T-cell (primary cell): ENCODE measurements around the gene ADCY5. TPM values are rescaled to one million over a fixed set of nuclear protein-coding genes. Genes with fewer than 3 reads are reported as not detected.

Experiments
- ATAC-seq, 4 experiments: fragments of 200-7000 bp in 3 of 4; fragments of 150-1000 bp in 1 of 4; cut with Tn5 transposase; replicated peaks in 1 of 4; 1 replicate in 3 of 4; 2 replicates in 1 of 4; pipeline ENCODE4 v1.10.0; 2021; ENCODE audit warnings: moderate library complexity in 3 of 4, mild to moderate bottlenecking in 2 of 4, moderate number of reproducible peaks in 1 of 4
- CTCF ChIA-PET, 2 donors: fragments of 300-600 bp; sonication (Branson Sonifier 250); formaldehyde crosslinking; loops; one replicate each; lab custom pipeline; 2022; ENCODE audit warnings: antibody characterized with exemption in 2 of 2; lab: Charles Lee
- POLR2A ChIA-PET, 2 donors: fragments of 300-600 bp; sonication (Branson Sonifier 250); formaldehyde crosslinking; loops; one replicate each; lab custom pipeline; 2022; ENCODE audit warnings: antibody characterized with exemption in 2 of 2; lab: Charles Lee
- DNase-seq, 35 experiments: peaks; one replicate each; pipeline versions ENCODE4 v3.0.0 to v3.0.0-alpha.2; 2013 to 2023
- H3K27ac ChIP-seq: one replicate; pipeline ENCODE4 v1.5.1; 2013; ENCODE audit warnings: low read length
- H3K27me3 ChIP-seq, 2 experiments: replicated peaks in 1 of 2; 1 replicate in 1 of 2; 2 replicates in 1 of 2; pipeline versions ENCODE4 v1.6.1 to v1.7.0; 2013; ENCODE audit warnings: low read length in 1 of 2, mixed read lengths in 1 of 2; ENCODE audit not compliant: control insufficient read depth in 2 of 2, insufficient read depth in 2 of 2; ENCODE audit errors: extremely low read depth in 1 of 2
- H3K36me3 ChIP-seq, 2 donors: 1 replicate in 1 of 2; 2 replicates in 1 of 2; pipeline versions ENCODE4 v1.6.1 to v1.7.0; 2013; ENCODE audit warnings: low read length in 1 of 2; ENCODE audit not compliant: control insufficient read depth in 2 of 2, insufficient read depth in 1 of 2; ENCODE audit errors: extremely low read depth in 1 of 2
- H3K4me1 ChIP-seq, 2 experiments: 1 replicate in 1 of 2; 2 replicates in 1 of 2; pipeline versions ENCODE4 v1.6.1 to v1.7.0; 2013; ENCODE audit warnings: low read length in 2 of 2, mixed read lengths in 1 of 2; ENCODE audit not compliant: insufficient read depth in 2 of 2, control insufficient read depth in 1 of 2; ENCODE audit errors: extremely low read depth in 1 of 2
- H3K4me3 ChIP-seq, 2 donors: 1 replicate in 1 of 2; 2 replicates in 1 of 2; pipeline versions ENCODE4 v1.5.1 to v1.7.0; 2013; ENCODE audit warnings: mild to moderate bottlenecking in 2 of 2, low read length in 1 of 2, moderate library complexity in 1 of 2; ENCODE audit not compliant: control insufficient read depth in 1 of 2; ENCODE audit errors: extremely low read depth in 1 of 2
- H3K9me3 ChIP-seq: 2 replicates; pipeline ENCODE4 v1.7.0; 2013
- H3K27ac Mint-ChIP-seq, 2 donors: one replicate each; pipeline ENCODE4 v1.8.0; 2020 to 2021; ENCODE audit warnings: mild to moderate bottlenecking in 2 of 2, mixed read lengths in 2 of 2
- H3K27me3 Mint-ChIP-seq, 2 donors: one replicate each; pipeline ENCODE4 v1.8.0; 2021 to 2022; ENCODE audit warnings: mixed read lengths in 2 of 2
- H3K36me3 Mint-ChIP-seq: one replicate; pipeline ENCODE4 v1.8.0; 2021; ENCODE audit warnings: mixed read lengths
- H3K4me1 Mint-ChIP-seq, 3 donors: one replicate each; pipeline ENCODE4 v1.8.0; 2020 to 2022; ENCODE audit warnings: mixed read lengths in 3 of 3, mild to moderate bottlenecking in 1 of 3
- H3K4me3 Mint-ChIP-seq, 3 donors: one replicate each; pipeline ENCODE4 v1.8.0; 2020 to 2022; ENCODE audit warnings: mild to moderate bottlenecking in 3 of 3, mixed read lengths in 3 of 3, moderate library complexity in 3 of 3
- H3K9me3 Mint-ChIP-seq, 3 donors: one replicate each; pipeline ENCODE4 v1.8.0; 2020 to 2022; ENCODE audit warnings: mixed read lengths in 3 of 3
- WGBS: methylation state at CpG from one replicate; pipeline ENCODE4 v1.1.5; 2013; ENCODE audit warnings: missing lambda C conversion rate; ENCODE audit not compliant: insufficient coverage; 5-methylcytosine and 5-hydroxymethylcytosine counted together
- total RNA-seq, 35 experiments: library from RNA in 6 of 35; stranded (reverse) in 6 of 35; fragments of 120-200 nt in 1 of 35; gene quantifications; one replicate each; pipeline versions ENCODE4 v1.2.1 to v1.2.4 and lab custom pipeline; 2013 to 2026

ADCY5 gene
- total RNA-seq, 5 donors from 2014 or later (not counting 1 experiment from before 2014, with no cell fraction given): 0.23 TPM; not detected in 4

GRCh38 chr3:123361071-123361470, 87.8 kb downstream of the ADCY5 start:
- H3K27me3 ChIP-seq: peaks cover 2 to 18% of the 10 kb centered on the region in 2 experiments
- DNase-seq (no peak), ATAC-seq (no peak)
- no peak overlapping the region for H3K27ac ChIP-seq
- Mint-ChIP-seq H3K27ac (no peak overlapping the region), H3K4me1 (no peaks in the 10 kb centered on the region), H3K9me3 (no peaks in the 10 kb centered on the region), H3K4me3 (no peak overlapping the region), H3K36me3 (no peaks in the 10 kb centered on the region), H3K27me3 (peaks cover 12 to 23% of the 10 kb centered on the region in 2 donors)
- no peak overlapping the region for H3K4me3 ChIP-seq
- 92% methylated on average over 3 of the region's 4 CpGs for WGBS
- H3K9me3 ChIP-seq: no peaks in the 10 kb centered on the region
- CTCF ChIA-PET: interaction anchor here in 1 of 2 donors (0.6 kb wide), 1 partner anchor 1345 kb away, joined by 3 read pairs; no protein-coding TSS in a partner anchor
- no peaks in the 10 kb centered on the region for H3K36me3 ChIP-seq
- POLR2A ChIA-PET: no interaction called here
- no peaks in the 10 kb centered on the region for H3K4me1 ChIP-seq

DNA sequence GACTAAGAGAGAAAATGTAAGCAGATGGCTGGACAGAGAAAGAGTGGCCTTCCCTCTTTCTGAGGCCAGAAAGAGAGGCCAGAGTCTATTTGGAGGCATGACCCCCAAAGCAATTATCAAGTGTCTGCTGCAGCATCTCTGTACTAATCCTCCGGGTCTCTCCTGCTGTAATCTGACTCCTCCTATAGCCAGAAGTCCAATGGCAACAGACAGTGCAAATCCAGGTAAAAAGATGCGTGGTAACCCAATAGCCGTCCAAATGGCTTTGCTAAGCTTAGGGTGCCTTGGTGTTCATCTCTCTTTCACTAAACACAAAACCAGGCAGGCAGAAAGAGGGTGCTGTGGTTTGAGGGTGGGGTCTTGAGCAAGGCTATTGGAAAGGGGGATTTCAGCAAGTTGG, 91.6 kb downstream of the ADCY5 start:
- peaks cover 0 to 29% of the 10 kb centered on the region in 2 experiments for H3K27me3 ChIP-seq
- Mint-ChIP-seq H3K9me3 (peaks cover 0 to 9% (median 0%) of the 10 kb centered on the region in 3 donors), H3K27me3 (peaks cover 12 to 16% of the 10 kb centered on the region in 2 donors), H3K27ac (no peak overlapping the region), H3K4me1 (no peaks in the 10 kb centered on the region), H3K4me3 (no peak overlapping the region), H3K36me3 (no peaks in the 10 kb centered on the region)
- POLR2A ChIA-PET: no interaction called here
- H3K27ac ChIP-seq: no peak overlapping the region
- ATAC-seq: no peak
- no peaks in the 10 kb centered on the region for H3K36me3 ChIP-seq
- CTCF ChIA-PET: interaction anchor here in 1 of 2 donors (0.6 kb wide), 1 partner anchor 309 kb away, joined by 3 read pairs; no protein-coding TSS in a partner anchor
- no peak for DNase-seq
- no peaks in the 10 kb centered on the region for H3K4me1 ChIP-seq
- no peak overlapping the region for H3K4me3 ChIP-seq
- WGBS: no CpG with 5 or more reads among the region's 3 CpGs
- no peaks in the 10 kb centered on the region for H3K9me3 ChIP-seq

DNA sequence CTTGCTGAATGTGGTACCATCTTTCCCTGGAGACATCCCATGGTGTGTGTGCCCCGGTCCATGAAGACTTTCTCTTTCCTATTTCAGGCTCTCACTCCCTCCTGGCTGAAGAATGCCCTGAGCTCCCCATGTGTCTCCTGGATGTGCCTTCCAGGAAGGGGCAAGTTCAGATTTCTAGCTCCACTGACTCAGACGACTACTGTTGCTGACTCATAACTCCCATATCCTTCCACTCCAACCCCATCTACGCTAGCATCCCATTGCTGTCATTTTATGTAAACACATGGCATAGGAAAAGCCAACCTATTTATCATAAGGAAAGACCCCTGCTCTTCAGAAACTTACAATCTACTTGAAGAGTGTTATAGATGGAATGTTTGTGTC, 95.0 kb downstream of the ADCY5 start:
- no peak for DNase-seq
- Mint-ChIP-seq H3K27me3 (peaks cover 27 to 34% of the 10 kb centered on the region in 2 donors), H3K27ac (no peak overlapping the region), H3K4me1 (no peaks in the 10 kb centered on the region), H3K9me3 (peaks cover 0 to 9% (median 0%) of the 10 kb centered on the region in 3 donors), H3K4me3 (no peak overlapping the region), H3K36me3 (no peaks in the 10 kb centered on the region)
- Histone ChIP-seq H3K9me3 (no peaks in the 10 kb centered on the region), H3K36me3 (no peaks in the 10 kb centered on the region), H3K27me3 (peaks cover 0 to 55% of the 10 kb centered on the region in 2 experiments), H3K4me3 (no peak overlapping the region), H3K27ac (no peak overlapping the region), H3K4me1 (no peaks in the 10 kb centered on the region)
- CTCF ChIA-PET: no interaction called here
- POLR2A ChIA-PET: no interaction called here
- 67% methylated on average over 1 of the region's 3 CpGs for WGBS
- ATAC-seq: no peak

- H3K36me3 Mint-ChIP-seq: no peaks in the 10 kb centered on the region
- H3K27ac Mint-ChIP-seq: no peak overlapping the region
- peaks cover 30 to 38% of the 10 kb centered on the region in 2 donors for H3K27me3 Mint-ChIP-seq
- H3K4me1 Mint-ChIP-seq: no peaks in the 10 kb centered on the region
- Histone ChIP-seq H3K4me1 (no peaks in the 10 kb centered on the region), H3K36me3 (no peaks in the 10 kb centered on the region), H3K4me3 (no peak overlapping the region), H3K9me3 (no peaks in the 10 kb centered on the region), H3K27me3 (peaks cover 0 to 58% of the 10 kb centered on the region in 2 experiments), H3K27ac (no peak overlapping the region)
- H3K9me3 Mint-ChIP-seq: peaks cover 0 to 9% (median 0%) of the 10 kb centered on the region in 3 donors
- CTCF ChIA-PET: no interaction called here
- 94% methylated on average over 9 of the region's 10 CpGs for WGBS
- POLR2A ChIA-PET: no interaction called here
- no peak for ATAC-seq
- H3K4me3 Mint-ChIP-seq: no peak overlapping the region
- DNase-seq: no peak
Measured at GRCh38 chr3:123353227-123353849, 95.6 kb downstream of the ADCY5 start.

DNA sequence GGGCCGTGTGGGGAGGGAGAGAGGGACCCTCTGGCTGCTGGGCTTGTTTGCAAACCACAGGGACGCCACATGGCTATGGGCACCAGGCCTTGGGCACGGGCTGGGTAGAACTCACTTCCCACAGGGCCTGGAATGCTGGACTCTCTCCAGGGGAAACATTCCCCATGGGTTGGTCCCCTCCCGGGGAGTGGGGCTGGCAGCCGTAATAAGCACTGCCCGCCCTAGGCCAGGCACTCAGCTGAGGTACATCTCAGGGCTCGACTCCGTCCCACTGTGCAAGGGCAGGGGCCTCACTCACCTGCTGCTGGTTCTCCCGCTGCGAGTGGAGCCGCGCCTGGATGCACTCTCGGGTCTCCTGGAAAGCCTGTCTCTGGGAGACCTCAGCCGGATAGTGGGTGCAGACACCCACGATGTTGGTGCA, 96.7 kb downstream of the ADCY5 start:
- Histone ChIP-seq H3K4me3 (no peak overlapping the region), H3K9me3 (no peaks in the 10 kb centered on the region), H3K36me3 (no peaks in the 10 kb centered on the region), H3K27ac (no peak overlapping the region), H3K4me1 (no peaks in the 10 kb centered on the region), H3K27me3 (peaks cover 0 to 64% of the 10 kb centered on the region in 2 experiments)
- H3K27ac Mint-ChIP-seq: no peak overlapping the region
- WGBS: 88% methylated on average over 13 of the region's 15 CpGs
- H3K27me3 Mint-ChIP-seq: peaks cover 33 to 46% of the 10 kb centered on the region in 2 donors
- no peak for ATAC-seq
- no peaks in the 10 kb centered on the region for H3K4me1 Mint-ChIP-seq
- no peak for DNase-seq
- H3K36me3 Mint-ChIP-seq: no peaks in the 10 kb centered on the region
- POLR2A ChIA-PET: no interaction called here
- H3K9me3 Mint-ChIP-seq: peaks cover 0 to 9% (median 0%) of the 10 kb centered on the region in 3 donors
- H3K4me3 Mint-ChIP-seq: no peak overlapping the region
- CTCF ChIA-PET: no interaction called here

GRCh38 chr3:123351501-123351900, 97.4 kb downstream of the ADCY5 start:
- Mint-ChIP-seq H3K4me1 (no peaks in the 10 kb centered on the region), H3K4me3 (no peak overlapping the region), H3K36me3 (no peaks in the 10 kb centered on the region), H3K27ac (no peak overlapping the region), H3K27me3 (peaks cover 33 to 46% of the 10 kb centered on the region in 2 donors), H3K9me3 (peaks cover 0 to 9% (median 0%) of the 10 kb centered on the region in 3 donors)
- no peaks in the 10 kb centered on the region for H3K9me3 ChIP-seq
- no peak for ATAC-seq
- no peak overlapping the region for H3K4me3 ChIP-seq
- 67% methylated on average over 1 of the region's 4 CpGs for WGBS
- no peaks in the 10 kb centered on the region for H3K4me1 ChIP-seq
- no peak overlapping the region for H3K27ac ChIP-seq
- peaks cover 0 to 67% of the 10 kb centered on the region in 2 experiments for H3K27me3 ChIP-seq
- ChIA-PET CTCF (no interaction called here), POLR2A (no interaction called here)
- H3K36me3 ChIP-seq: no peaks in the 10 kb centered on the region
- DNase-seq: no peak
